GM21360 (cell line): ENCODE data around the gene PELI3.
A peak's percentile ranks its signal among the peaks of the same experiment; 100 is the strongest.
"Not testable (repeated sequence)": the region's sequence is repeated elsewhere in the genome, so short reads cannot be mapped to it uniquely, and the experiment has no call there.

Experiments used
- ATAC-seq: cut with Tn5 transposase; IDR thresholded peaks from one replicate; pipeline ENCODE4 v1.9.1; 2021; ENCODE audit warnings: mild to moderate bottlenecking, moderate library complexity; ENCODE audit not compliant: unreplicated experiment

Gene PELI3

GRCh38 chr11:66466225-66467033, at the start of gene PELI3:
TSS of gene PELI3 (plus strand) at chr11:66466905. CDS start at chr11:66468129, 1,224 bp downstream.
- peak; percentile 73 for ATAC-seq

- no peak for ATAC-seq
Measured at GRCh38 chr11:66417000-66417399, 49.7 kb upstream of the PELI3 start.

DNA sequence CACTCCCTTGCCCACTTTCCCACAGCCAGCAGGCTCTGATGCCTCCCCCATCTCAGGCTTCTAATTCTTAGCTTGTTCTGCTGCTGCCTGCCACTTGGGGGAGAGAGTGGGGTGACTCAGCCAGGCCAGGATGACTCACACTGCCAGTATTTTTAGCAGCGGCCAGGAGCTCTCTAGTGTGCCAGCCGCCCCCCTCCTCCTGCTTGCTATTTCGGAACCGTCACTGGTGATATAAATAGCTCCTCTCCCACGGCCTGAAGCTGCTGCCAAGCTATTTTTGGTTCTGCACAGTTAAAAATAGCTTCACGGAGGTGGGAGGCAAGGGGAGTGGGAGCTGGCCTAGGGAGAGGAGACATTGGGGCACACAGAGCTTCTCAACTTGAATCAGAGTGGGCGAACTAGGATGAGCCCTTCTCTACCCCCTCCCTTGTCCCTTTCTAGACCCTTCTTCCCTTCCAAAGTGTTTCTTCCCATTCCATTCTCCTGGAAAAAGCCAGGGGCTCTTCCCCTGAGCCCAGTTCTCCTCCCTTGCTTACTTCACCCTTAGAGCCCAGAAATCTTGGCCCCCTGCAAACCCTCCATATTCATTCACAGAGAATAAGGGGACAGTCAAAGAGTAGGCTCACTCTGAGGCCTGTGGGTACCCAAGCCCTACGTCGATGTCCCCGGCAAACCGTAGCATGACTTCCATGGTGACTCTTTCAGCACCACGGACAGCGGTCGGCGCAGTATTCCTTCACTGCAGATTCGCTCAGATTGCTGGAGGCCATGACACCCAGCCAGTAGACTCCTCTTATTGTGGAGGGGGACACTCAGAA, 48.3 kb upstream of the PELI3 start:
- no peak for ATAC-seq

GRCh38 chr11:66418986-66419308, 47.8 kb upstream of the PELI3 start:
- no peak for ATAC-seq

- no peak for ATAC-seq
Measured at GRCh38 chr11:66419825-66420224, 46.9 kb upstream of the PELI3 start.

GRCh38 chr11:66420671-66421476, 45.8 kb upstream of the PELI3 start, which contains the start of gene NPAS4:
TSS of gene NPAS4 (plus strand) at chr11:66421035. CDS start at chr11:66421180, 145 bp downstream.
- no peak for ATAC-seq

DNA sequence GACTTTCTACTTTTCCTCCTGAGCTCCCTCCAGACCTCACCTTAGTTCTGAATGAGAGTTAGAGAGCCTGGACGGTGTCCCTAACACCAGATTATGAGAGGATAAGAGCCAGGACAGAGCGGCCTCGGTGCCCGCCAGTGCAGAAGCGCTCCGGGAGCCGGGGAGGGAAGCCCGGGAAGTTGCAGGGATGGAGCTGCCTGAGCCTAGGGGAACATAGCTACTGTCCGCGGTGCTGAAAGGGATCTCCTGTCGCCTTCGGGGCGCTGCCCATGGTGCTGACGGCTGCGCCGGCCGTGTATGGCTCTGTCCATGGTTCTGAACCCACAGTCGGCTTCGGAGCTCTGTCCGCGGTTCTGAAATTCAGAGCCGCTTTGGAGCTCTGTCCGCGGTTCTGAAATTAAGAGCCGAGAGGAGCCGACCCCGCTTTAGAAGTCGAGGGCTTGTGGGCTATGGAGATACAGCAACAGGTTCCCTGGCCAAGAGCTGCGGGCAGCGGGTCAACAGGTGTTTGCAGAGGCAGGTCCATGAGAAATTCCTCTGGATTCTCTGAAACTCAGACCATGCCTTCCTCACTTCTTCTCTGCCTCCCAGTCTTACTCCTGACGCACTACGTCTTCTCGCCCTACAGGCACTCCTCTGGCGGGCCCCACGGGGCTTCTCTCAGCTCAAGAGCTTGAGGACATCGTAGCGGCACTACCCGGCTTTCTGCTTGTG, 45.1 kb upstream of the PELI3 start:
- ATAC-seq: peak; percentile 55

DNA sequence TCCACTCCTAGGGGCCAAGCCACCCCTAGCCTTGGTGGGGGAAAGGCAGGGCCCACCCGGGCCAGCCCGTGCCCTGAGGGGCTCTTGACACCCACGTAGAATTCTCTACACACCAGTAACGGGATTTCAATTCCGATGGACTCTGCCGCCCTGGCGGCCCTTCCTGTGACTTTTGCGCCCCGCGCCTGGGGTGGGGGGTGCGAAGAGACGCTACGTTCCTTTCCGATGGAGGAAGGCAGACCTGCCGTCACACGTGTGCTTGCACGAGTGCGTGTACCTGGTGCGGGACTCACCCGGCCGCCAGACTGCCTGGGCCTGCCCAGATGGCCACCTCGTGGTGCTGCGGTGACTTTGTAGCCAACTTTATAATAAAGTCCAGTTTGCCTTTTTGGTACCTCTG, 40.4 kb upstream of the PELI3 start:
- no peak for ATAC-seq

- ATAC-seq: no peak
Measured at GRCh38 chr11:66428933-66429332, 37.8 kb upstream of the PELI3 start.

DNA sequence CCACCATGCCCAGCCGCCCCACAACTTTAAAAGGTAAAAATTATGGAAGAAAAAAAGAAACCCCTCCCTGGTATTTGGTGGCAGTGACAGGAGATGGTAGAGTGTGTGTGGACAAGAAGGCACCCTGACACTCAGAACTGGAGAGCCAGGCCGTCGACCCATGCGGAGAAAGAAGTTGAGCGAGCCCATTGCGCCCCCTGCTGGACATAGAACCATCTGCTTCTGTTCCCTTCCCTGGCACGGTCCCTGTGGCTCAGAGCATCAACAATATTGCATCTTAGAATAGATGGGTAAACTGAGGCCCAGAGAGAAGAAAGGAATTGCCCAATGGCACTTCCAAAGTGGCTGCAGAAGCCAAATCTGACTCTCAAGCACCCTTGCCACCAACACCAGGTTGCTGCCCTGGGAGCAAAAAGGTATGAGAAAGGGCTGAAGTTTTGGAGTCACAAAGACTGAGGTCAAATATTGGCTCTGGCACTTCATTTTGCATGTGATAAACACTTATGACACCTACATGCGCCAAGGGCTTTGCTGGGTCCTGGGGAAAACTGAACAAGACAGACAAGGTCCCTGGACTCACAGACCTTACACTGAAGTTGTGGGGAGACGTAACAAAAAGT, 36.6 kb upstream of the PELI3 start:
- no peak for ATAC-seq

GRCh38 chr11:66431287-66431686, 35.4 kb upstream of the PELI3 start:
- not testable (repeated sequence) for ATAC-seq

DNA sequence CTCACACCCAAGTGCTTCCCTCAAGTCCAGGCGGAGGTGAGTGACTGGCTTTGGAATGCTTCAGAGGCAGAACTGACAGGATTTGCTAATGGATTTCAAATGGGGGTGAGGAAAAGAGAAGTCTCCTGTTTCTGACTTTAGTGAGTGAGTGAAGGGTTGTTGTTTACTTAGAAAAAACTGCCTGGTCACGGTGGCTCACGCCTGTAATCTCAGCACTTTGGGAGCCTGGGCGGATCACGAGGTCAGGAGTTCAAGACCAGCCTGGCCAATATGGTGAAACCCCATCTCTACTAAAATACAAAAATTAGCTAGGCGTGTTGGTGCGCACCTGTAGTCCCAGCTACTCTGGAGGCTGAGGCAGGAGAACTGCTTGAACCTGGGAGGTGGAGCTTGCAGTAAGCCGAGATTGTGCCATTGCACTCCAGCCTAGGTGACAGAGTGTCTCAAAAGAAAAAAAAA, 34.8 kb upstream of the PELI3 start:
- not testable (repeated sequence) for ATAC-seq

GRCh38 chr11:66432597-66432996, 34.1 kb upstream of the PELI3 start:
- ATAC-seq: no peak

- no peak for ATAC-seq
Measured at GRCh38 chr11:66437979-66438503, 28.7 kb upstream of the PELI3 start.

- peak; percentile 92 for ATAC-seq
Measured at GRCh38 chr11:66438504-66439466, 27.9 kb upstream of the PELI3 start, which contains the start of gene MRPL11. TSS of gene MRPL11 (minus strand) at chr11:66438848. CDS start at chr11:66438754, 94 bp downstream.

GRCh38 chr11:66440101-66440939, 26.4 kb upstream of the PELI3 start:
- ATAC-seq: not testable (repeated sequence)

DNA sequence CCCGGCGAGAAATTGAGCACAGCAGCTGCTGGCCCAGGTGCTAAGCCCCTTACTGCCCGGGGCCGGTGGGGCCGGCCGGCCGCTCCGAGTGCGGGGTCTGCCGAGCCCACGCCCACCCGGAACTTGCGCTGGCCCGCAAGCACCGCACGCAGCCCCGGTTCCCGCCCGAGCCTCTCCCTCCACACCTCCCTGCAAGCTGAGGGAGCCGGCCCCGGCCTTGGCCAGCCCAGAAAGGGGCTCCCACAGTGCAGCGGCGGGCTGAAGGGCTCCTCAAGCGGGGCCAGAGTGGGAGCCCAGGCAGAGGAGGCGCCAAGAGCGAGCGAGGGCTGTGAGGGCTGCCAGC, 25.8 kb upstream of the PELI3 start:
- ATAC-seq: not testable (repeated sequence)

GRCh38 chr11:66443602-66444001, 23.1 kb upstream of the PELI3 start:
- ATAC-seq: no peak
